ENCODE measurements around the gene FLII.

The FLII gene

GRCh38 chr17:18224387-18225120 lies 34.0 kb downstream of the FLII start:
- H3K4me3 ChIP-seq (ENCODE audit: insufficient read depth in 1 of 2, low read depth in 1 of 2, low read length in 2 of 2) = peak overlapping the region in 1 of 2 experiments; percentile 70
- H3K4me1 ChIP-seq (ENCODE audit: control insufficient read depth, insufficient read depth, low read depth, low read length) = peaks cover 30% of the 10 kb centered on the region
- peak overlapping the region; percentile 82 for H2BK15ac ChIP-seq (ENCODE audit: low read depth, poor library complexity, severe bottlenecking)
- peak overlapping the region; percentile 90 for H3K9ac ChIP-seq (ENCODE audit: low read length)
- H3K4ac ChIP-seq (ENCODE audit: low read depth in 1 of 2, low read length in 2 of 2) = peak overlapping the region; percentile 50 to 70
- peak overlapping the region; percentile 86 for H3K4me2 ChIP-seq (ENCODE audit: low read length, poor library complexity, severe bottlenecking)
- H2AK5ac ChIP-seq (ENCODE audit: low read length, severe bottlenecking) = no peak overlapping the region
- peak overlapping the region; percentile 28 to 75 for H2BK12ac ChIP-seq (ENCODE audit: low read length in 2 of 2)
- H4K91ac ChIP-seq (ENCODE audit: low read length) = peak overlapping the region; percentile 88
- H3K14ac ChIP-seq (ENCODE audit: low read length in 2 of 2) = no peak overlapping the region
- peak overlapping the region; percentile 73 for H2AFZ ChIP-seq (ENCODE audit: low read depth, low read length)
- peaks cover 25% of the 10 kb centered on the region for H3K79me1 ChIP-seq (replicated peaks; ENCODE audit: low read length, poor library complexity, severe bottlenecking)
- peak; percentile 50 for DNase-seq
- no peaks in the 10 kb centered on the region for H3K9me3 ChIP-seq (ENCODE audit: control insufficient read depth, low read length)
- peak overlapping the region; percentile 72 to 83 for H3K18ac ChIP-seq (ENCODE audit: low read depth in 1 of 2, low read length in 2 of 2)
- H4K8ac ChIP-seq (ENCODE audit: low read length) = peak overlapping the region; percentile 99
- H2BK120ac ChIP-seq (ENCODE audit: low read depth, low read length) = peak overlapping the region; percentile 76
- peak overlapping the region in 1 of 2 experiments; percentile 43 for H3K23ac ChIP-seq (ENCODE audit: low read length in 2 of 2)
- no peaks in the 10 kb centered on the region for H3K36me3 ChIP-seq (ENCODE audit: control insufficient read depth in 1 of 2, insufficient read depth in 2 of 2, low read depth in 1 of 2, low read length in 2 of 2)
- H3K27ac ChIP-seq (ENCODE audit: low read length, poor library complexity, severe bottlenecking) = peak overlapping the region; percentile 20
- no peak overlapping the region for H2BK5ac ChIP-seq (ENCODE audit: low read depth, low read length, poor library complexity, severe bottlenecking)
- WGBS = 20% methylated on average over 17 of the region's 23 CpGs
- no peaks in the 10 kb centered on the region for H3K27me3 ChIP-seq (ENCODE audit: control insufficient read depth in 1 of 2, insufficient read depth in 1 of 2, low read length in 2 of 2)

- no peaks in the 10 kb centered on the region for H3K36me3 ChIP-seq (ENCODE audit: control insufficient read depth in 1 of 2, insufficient read depth in 2 of 2, low read depth in 1 of 2, low read length in 2 of 2)
- peaks cover 34% of the 10 kb centered on the region for H3K4me1 ChIP-seq (ENCODE audit: control insufficient read depth, insufficient read depth, low read depth, low read length)
- H4K91ac ChIP-seq (ENCODE audit: low read length) = peak overlapping the region; percentile 88
- peak overlapping the region; percentile 90 for H3K9ac ChIP-seq (ENCODE audit: low read length)
- no peak overlapping the region for H2AK5ac ChIP-seq (ENCODE audit: low read length, severe bottlenecking)
- no peak overlapping the region for H3K4me2 ChIP-seq (ENCODE audit: low read length, poor library complexity, severe bottlenecking)
- H3K27ac ChIP-seq (ENCODE audit: low read length, poor library complexity, severe bottlenecking) = no peak overlapping the region
- no peaks in the 10 kb centered on the region for H3K9me3 ChIP-seq (ENCODE audit: control insufficient read depth, low read length)
- no peak for DNase-seq
- peaks cover 22% of the 10 kb centered on the region for H3K79me1 ChIP-seq (replicated peaks; ENCODE audit: low read length, poor library complexity, severe bottlenecking)
- H3K4ac ChIP-seq (ENCODE audit: low read depth in 1 of 2, low read length in 2 of 2) = peak overlapping the region; percentile 50 to 70
- no peak overlapping the region for H2AFZ ChIP-seq (ENCODE audit: low read depth, low read length)
- H2BK5ac ChIP-seq (ENCODE audit: low read depth, low read length, poor library complexity, severe bottlenecking) = no peak overlapping the region
- H2BK12ac ChIP-seq (ENCODE audit: low read length in 2 of 2) = peak overlapping the region in 1 of 2 experiments; percentile 75
- H3K23ac ChIP-seq (ENCODE audit: low read length in 2 of 2) = no peak overlapping the region
- no peaks in the 10 kb centered on the region for H3K27me3 ChIP-seq (ENCODE audit: control insufficient read depth in 1 of 2, insufficient read depth in 1 of 2, low read length in 2 of 2)
- H2BK15ac ChIP-seq (ENCODE audit: low read depth, poor library complexity, severe bottlenecking) = peak overlapping the region; percentile 82
- peak overlapping the region; percentile 99 for H4K8ac ChIP-seq (ENCODE audit: low read length)
- peak overlapping the region in 1 of 2 experiments; percentile 70 for H3K4me3 ChIP-seq (ENCODE audit: insufficient read depth in 1 of 2, low read depth in 1 of 2, low read length in 2 of 2)
- H3K18ac ChIP-seq (ENCODE audit: low read depth in 1 of 2, low read length in 2 of 2) = peak overlapping the region; percentile 72 to 83
- WGBS = 77% methylated on average over 4 of the region's 4 CpGs
- H2BK120ac ChIP-seq (ENCODE audit: low read depth, low read length) = peak overlapping the region; percentile 76
- no peak overlapping the region for H3K14ac ChIP-seq (ENCODE audit: low read length in 2 of 2)
Measured at GRCh38 chr17:18224053-18224386, 34.5 kb downstream of the FLII start.

GRCh38 chr17:18218756-18219415 lies 39.7 kb downstream of the FLII start:
- H3K36me3 ChIP-seq (ENCODE audit: control insufficient read depth in 1 of 2, insufficient read depth in 2 of 2, low read depth in 1 of 2, low read length in 2 of 2) = no peaks in the 10 kb centered on the region
- no peak overlapping the region for H3K4ac ChIP-seq (ENCODE audit: low read depth in 1 of 2, low read length in 2 of 2)
- H3K27ac ChIP-seq (ENCODE audit: low read length, poor library complexity, severe bottlenecking) = no peak overlapping the region
- no peak overlapping the region for H3K14ac ChIP-seq (ENCODE audit: low read length in 2 of 2)
- no peak overlapping the region for H3K18ac ChIP-seq (ENCODE audit: low read depth in 1 of 2, low read length in 2 of 2)
- 23% methylated on average over 4 of the region's 4 CpGs for WGBS
- H4K8ac ChIP-seq (ENCODE audit: low read length) = no peak overlapping the region
- no peak overlapping the region for H3K23ac ChIP-seq (ENCODE audit: low read length in 2 of 2)
- no peak overlapping the region for H2BK12ac ChIP-seq (ENCODE audit: low read length in 2 of 2)
- no peak overlapping the region for H2BK5ac ChIP-seq (ENCODE audit: low read depth, low read length, poor library complexity, severe bottlenecking)
- H3K79me1 ChIP-seq (replicated peaks; ENCODE audit: low read length, poor library complexity, severe bottlenecking) = peaks cover 2% of the 10 kb centered on the region
- no peak overlapping the region for H3K4me2 ChIP-seq (ENCODE audit: low read length, poor library complexity, severe bottlenecking)
- H3K9me3 ChIP-seq (ENCODE audit: control insufficient read depth, low read length) = no peaks in the 10 kb centered on the region
- H4K91ac ChIP-seq (ENCODE audit: low read length) = no peak overlapping the region
- peak overlapping the region; percentile 48 for H3K9ac ChIP-seq (ENCODE audit: low read length)
- peak overlapping the region in 1 of 2 experiments; percentile 47 for H3K4me3 ChIP-seq (ENCODE audit: insufficient read depth in 1 of 2, low read depth in 1 of 2, low read length in 2 of 2)
- H2AFZ ChIP-seq (ENCODE audit: low read depth, low read length) = no peak overlapping the region
- peak; percentile 86 for DNase-seq
- no peak overlapping the region for H2AK5ac ChIP-seq (ENCODE audit: low read length, severe bottlenecking)
- H3K27me3 ChIP-seq (ENCODE audit: control insufficient read depth in 1 of 2, insufficient read depth in 1 of 2, low read length in 2 of 2) = no peaks in the 10 kb centered on the region
- H2BK120ac ChIP-seq (ENCODE audit: low read depth, low read length) = no peak overlapping the region
- peaks cover 18% of the 10 kb centered on the region for H3K4me1 ChIP-seq (ENCODE audit: control insufficient read depth, insufficient read depth, low read depth, low read length)
- H2BK15ac ChIP-seq (ENCODE audit: low read depth, poor library complexity, severe bottlenecking) = no peak overlapping the region

GRCh38 chr17:18217412-18218015 lies 41.0 kb downstream of the FLII start:
- Histone ChIP-seq H3K27ac (ENCODE audit: low read length, poor library complexity, severe bottlenecking) (no peak overlapping the region), H3K9me3 (ENCODE audit: control insufficient read depth, low read length) (no peaks in the 10 kb centered on the region), H3K4me3 (ENCODE audit: insufficient read depth in 1 of 2, low read depth in 1 of 2, low read length in 2 of 2) (no peak overlapping the region), H3K14ac (ENCODE audit: low read length in 2 of 2) (no peak overlapping the region), H3K36me3 (ENCODE audit: control insufficient read depth in 1 of 2, insufficient read depth in 2 of 2, low read depth in 1 of 2, low read length in 2 of 2) (no peaks in the 10 kb centered on the region), H2BK15ac (ENCODE audit: low read depth, poor library complexity, severe bottlenecking) (no peak overlapping the region), H3K4me2 (ENCODE audit: low read length, poor library complexity, severe bottlenecking) (no peak overlapping the region), H2BK120ac (ENCODE audit: low read depth, low read length) (no peak overlapping the region), H3K4me1 (ENCODE audit: control insufficient read depth, insufficient read depth, low read depth, low read length) (peaks cover 18% of the 10 kb centered on the region), H3K23ac (ENCODE audit: low read length in 2 of 2) (no peak overlapping the region), H3K18ac (ENCODE audit: low read depth in 1 of 2, low read length in 2 of 2) (no peak overlapping the region), H2AFZ (ENCODE audit: low read depth, low read length) (no peak overlapping the region), H3K4ac (ENCODE audit: low read depth in 1 of 2, low read length in 2 of 2) (no peak overlapping the region), H2BK12ac (ENCODE audit: low read length in 2 of 2) (no peak overlapping the region), H3K27me3 (ENCODE audit: control insufficient read depth in 1 of 2, insufficient read depth in 1 of 2, low read length in 2 of 2) (no peaks in the 10 kb centered on the region), H3K9ac (ENCODE audit: low read length) (peak overlapping the region; percentile 48), H4K91ac (ENCODE audit: low read length) (no peak overlapping the region), H2BK5ac (ENCODE audit: low read depth, low read length, poor library complexity, severe bottlenecking) (no peak overlapping the region), H4K8ac (ENCODE audit: low read length) (no peak overlapping the region), H2AK5ac (ENCODE audit: low read length, severe bottlenecking) (no peak overlapping the region), H3K79me1 (replicated peaks; ENCODE audit: low read length, poor library complexity, severe bottlenecking) (peaks cover 2% of the 10 kb centered on the region)
- DNase-seq = peak; percentile 67
- 6% methylated on average over 5 of the region's 6 CpGs for WGBS

All from mesenchymal stem cell (in vitro differentiated cells and primary cell).